HEK293T (cell line): Measurements from ENCODE around the gene ATG9A.
"Not testable (repeated sequence)": the region's sequence is repeated elsewhere in the genome, so short reads cannot be mapped to it uniquely, and the experiment has no call there.

ENCODE experiments used
- CTCF ChIA-PET: fragments of 350-600 bp; formaldehyde crosslinking; extraction: SDS; loops from one replicate; lab custom pipeline; 2021; ENCODE audit warnings: antibody characterized with exemption, inconsistent platforms; lab: Yijun Ruan, JAX
- POLR2A ChIA-PET: fragments of 350-600 bp; formaldehyde crosslinking; extraction: SDS; loops from one replicate; lab custom pipeline; 2020; ENCODE audit warnings: antibody characterized with exemption, inconsistent platforms; lab: Yijun Ruan, JAX
- DNase-seq: peaks from one replicate; pipeline ENCODE4 v3.0.0; 2012; ENCODE audit warnings: mixed read lengths; ENCODE audit errors: extremely low spot score
- ARNT ChIP-seq: fragments of 450-650 bp; IDR thresholded peaks from 2 replicates; pipeline ENCODE4 v1.6.1; 2017; ENCODE audit warnings: mild to moderate bottlenecking
- BHLHE40 ChIP-seq: fragments of 450-650 bp; IDR thresholded peaks from 2 replicates; pipeline ENCODE4 v1.6.1; 2016; ENCODE audit warnings: mild to moderate bottlenecking, moderate library complexity, borderline replicate concordance
- CTBP1 ChIP-seq: fragments of 450-650 bp; IDR thresholded peaks from 2 replicates; pipeline ENCODE4 v1.6.1; 2016; ENCODE audit warnings: borderline replicate concordance
- ELF4 ChIP-seq: fragments of 450-650 bp; IDR thresholded peaks from 2 replicates; pipeline ENCODE4 v1.6.1; 2017; ENCODE audit warnings: antibody characterized with exemption
- FOXA1 ChIP-seq: fragments of 450-650 bp; IDR thresholded peaks from 2 replicates; pipeline ENCODE4 v1.6.1; 2016; ENCODE audit warnings: mild to moderate bottlenecking
- FOXK2 ChIP-seq: fragments of 450-650 bp; IDR thresholded peaks from 2 replicates; pipeline ENCODE4 v1.6.1; 2016; ENCODE audit warnings: mild to moderate bottlenecking
- FOXM1 ChIP-seq: fragments of 450-650 bp; IDR thresholded peaks from 2 replicates; pipeline ENCODE4 v1.6.1; 2017; ENCODE audit warnings: mild to moderate bottlenecking, borderline replicate concordance
- HDGF ChIP-seq: fragments of 450-650 bp; IDR thresholded peaks from 2 replicates; pipeline ENCODE4 v1.6.1; 2017; ENCODE audit warnings: antibody characterized with exemption, borderline replicate concordance
- L3MBTL2 ChIP-seq: fragments of 450-650 bp; conservative IDR thresholded peaks from 2 replicates; pipeline ENCODE4 v1.6.1; 2016; ENCODE audit warnings: mild to moderate bottlenecking
- LEF1 ChIP-seq: fragments of 450-650 bp; IDR thresholded peaks from 2 replicates; pipeline ENCODE4 v1.6.1; 2017; ENCODE audit warnings: mild to moderate bottlenecking, borderline replicate concordance
- NFRKB ChIP-seq: fragments of 450-650 bp; IDR thresholded peaks from 2 replicates; pipeline ENCODE4 v1.6.1; 2016; ENCODE audit warnings: mild to moderate bottlenecking, moderate library complexity
- SP1 ChIP-seq: fragments of 450-650 bp; IDR thresholded peaks from 2 replicates; pipeline ENCODE4 v1.6.1; 2017
- SUZ12 ChIP-seq: fragments of 450-650 bp; IDR thresholded peaks from 2 replicates; pipeline ENCODE4 v1.6.1; 2016; ENCODE audit warnings: mild to moderate bottlenecking
- TARDBP ChIP-seq: fragments of 450-650 bp; IDR thresholded peaks from 2 replicates; pipeline ENCODE4 v1.6.1; 2016
- ZNF384 ChIP-seq: fragments of 450-650 bp; IDR thresholded peaks from 2 replicates; pipeline ENCODE4 v1.6.1; 2016
- TF ChIP-seq, protein P1 (sequence below): fragments of 450-650 bp; IDR thresholded peaks from 2 replicates; pipeline ENCODE4 v1.6.1; 2016

Gene ATG9A

DNA sequence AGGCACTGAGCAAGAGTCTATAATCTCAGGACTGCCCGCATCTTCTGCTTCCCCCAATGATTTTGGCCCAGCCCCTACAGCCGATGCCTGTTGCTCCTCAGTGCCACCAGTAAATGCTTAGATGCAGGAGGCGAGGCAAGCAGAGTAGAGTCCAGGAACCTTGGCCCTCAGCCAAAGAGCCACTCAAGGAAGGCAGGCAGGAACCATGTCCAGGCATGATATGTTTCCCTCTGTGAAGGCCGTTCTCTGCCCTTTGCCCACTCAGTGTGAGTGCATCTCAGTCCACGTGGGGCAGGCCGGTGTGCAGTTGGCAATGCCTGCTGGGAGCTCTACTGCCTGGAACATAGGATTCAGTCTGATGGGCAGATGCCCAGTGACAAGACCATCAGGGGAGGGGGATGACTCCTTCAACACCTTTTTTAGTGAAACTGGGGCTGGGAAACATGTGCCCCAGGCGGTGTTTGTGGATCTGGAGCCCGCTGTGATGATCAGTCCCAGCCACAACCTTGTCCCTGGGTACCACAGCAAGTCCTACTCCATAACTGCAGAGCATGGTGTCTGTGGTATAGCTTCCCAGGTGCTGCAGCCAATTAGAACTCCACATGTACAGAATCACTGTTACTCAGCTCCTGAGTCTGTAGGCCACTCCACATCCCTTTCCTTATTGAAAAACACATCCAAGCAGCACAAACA lies 40.1 kb upstream of the ATG9A start:
- no peak for TF ChIP-seq NFRKB
- TF ChIP-seq FOXA1, result no peak
- no peak for TF ChIP-seq BHLHE40
- TF ChIP-seq FOXM1, result no peak
- TF ChIP-seq ELF4, result no peak
- TF ChIP-seq SUZ12, result no peak
- no peak for TF ChIP-seq ZNF384
- TF ChIP-seq LEF1, result no peak
- TF ChIP-seq HDGF, result no peak
- no peak for TF ChIP-seq FOXK2
- no peak for TF ChIP-seq L3MBTL2
- no peak for TF ChIP-seq TARDBP
- no peak for TF ChIP-seq SP1
- ChIA-PET CTCF (interaction anchor here (0.7 kb wide), 1 partner anchor 160 kb away, joined by 4 read pairs; no protein-coding TSS in a partner anchor), POLR2A (interaction anchor here (1.0 kb wide), 1 partner anchor 20 kb away, joined by 3 read pairs; no protein-coding TSS in a partner anchor)
- no peak for DNase-seq

DNA sequence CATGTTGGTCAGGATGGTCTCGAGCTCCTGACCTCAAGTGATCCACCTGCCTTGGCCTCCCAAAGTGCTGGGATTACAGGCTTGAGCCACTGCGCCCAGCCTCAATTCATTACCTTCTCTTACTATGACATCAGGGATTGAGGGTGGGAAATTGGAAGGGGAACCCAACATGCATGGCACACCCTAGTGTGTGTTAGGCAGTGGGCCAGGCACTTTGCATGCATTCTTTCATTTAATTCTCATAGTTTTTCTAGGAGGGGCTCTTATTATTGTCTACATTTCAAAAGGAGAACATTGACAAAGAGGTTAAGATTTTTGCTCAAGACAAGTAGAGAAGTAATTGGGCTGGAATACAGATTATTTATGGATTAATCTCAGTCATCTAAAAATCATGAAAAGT lies 38.9 kb upstream of the ATG9A start:
- TF ChIP-seq SP1 (no peak), ZNF384 (no peak), FOXK2 (no peak), TARDBP (no peak), ARNT (no peak), BHLHE40 (no peak), LEF1 (no peak), ELF4 (no peak)
- POLR2A ChIA-PET, result no interaction called here
- CTCF ChIA-PET, result interaction anchor here (1.2 kb wide), 1 partner anchor 9 kb away, joined by 3 read pairs; no protein-coding TSS in a partner anchor
- no peak for DNase-seq

DNA sequence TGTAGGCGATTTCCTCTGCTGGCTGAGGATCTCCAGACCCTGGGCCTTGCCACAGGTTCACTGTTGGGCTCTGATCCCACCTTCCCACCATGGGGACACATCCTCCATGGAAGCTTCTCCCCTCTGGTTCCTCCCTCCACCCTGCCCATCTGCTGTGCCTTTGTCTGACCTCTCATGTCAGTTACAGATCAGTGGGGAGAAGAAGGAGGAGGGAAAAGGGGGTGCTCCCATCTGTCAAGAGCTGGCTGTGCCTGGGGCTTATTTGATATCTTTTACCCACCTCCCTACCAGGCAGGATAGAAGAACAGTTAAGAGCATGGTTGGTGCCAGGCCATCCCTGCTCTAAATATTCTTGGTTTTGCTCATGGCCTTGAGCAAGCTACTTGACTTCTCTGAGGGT lies 37.5 kb upstream of the ATG9A start:
- TF ChIP-seq HDGF (no peak), FOXK2 (no peak), SP1 (no peak), TARDBP (no peak), NFRKB (no peak), FOXA1 (no peak), ELF4 (no peak), ARNT (no peak), BHLHE40 (no peak), CTBP1 (no peak), ZNF384 (no peak), SUZ12 (no peak), L3MBTL2 (no peak), FOXM1 (no peak)
- TF ChIP-seq, protein P1, sequence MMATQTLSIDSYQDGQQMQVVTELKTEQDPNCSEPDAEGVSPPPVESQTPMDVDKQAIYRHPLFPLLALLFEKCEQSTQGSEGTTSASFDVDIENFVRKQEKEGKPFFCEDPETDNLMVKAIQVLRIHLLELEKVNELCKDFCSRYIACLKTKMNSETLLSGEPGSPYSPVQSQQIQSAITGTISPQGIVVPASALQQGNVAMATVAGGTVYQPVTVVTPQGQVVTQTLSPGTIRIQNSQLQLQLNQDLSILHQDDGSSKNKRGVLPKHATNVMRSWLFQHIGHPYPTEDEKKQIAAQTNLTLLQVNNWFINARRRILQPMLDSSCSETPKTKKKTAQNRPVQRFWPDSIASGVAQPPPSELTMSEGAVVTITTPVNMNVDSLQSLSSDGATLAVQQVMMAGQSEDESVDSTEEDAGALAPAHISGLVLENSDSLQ, result no peak
- DNase-seq, result no peak
- ChIA-PET CTCF (interaction anchor here (1.0 to 1.3 kb wide), 2 partner anchors 11 to 28 kb away, joined by 3 read pairs; no protein-coding TSS in a partner anchor), POLR2A (interaction anchor here (1.5 kb wide), 1 partner anchor 12 kb away, joined by 3 read pairs; the partner anchor contains the start of gene DNAJB2)

DNA sequence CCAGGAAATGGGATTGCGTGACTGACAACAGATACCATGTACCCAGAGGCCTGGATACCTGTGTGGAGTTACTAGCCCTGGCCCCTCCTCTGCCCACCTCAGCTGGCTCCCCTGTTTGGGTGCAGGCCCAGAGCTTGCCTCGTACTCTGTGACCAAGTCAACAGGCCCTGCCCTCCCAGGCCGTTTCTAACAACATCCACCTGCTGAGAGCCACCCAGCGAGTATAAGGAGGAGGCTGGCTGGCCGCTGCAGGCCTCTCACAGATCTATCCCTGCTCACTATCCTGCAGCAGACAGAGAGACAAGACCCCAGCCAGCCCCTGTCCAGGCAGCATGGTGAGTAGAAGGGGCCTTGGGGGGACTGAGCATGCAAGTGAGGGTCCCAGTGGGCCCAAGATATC lies 36.8 kb upstream of the ATG9A start:
- DNase-seq, result no peak
- CTCF ChIA-PET, result interaction anchor here (0.6 to 1.3 kb wide), 2 partner anchors 12 to 123 kb away, joined by 3 read pairs; no protein-coding TSS in a partner anchor
- TF ChIP-seq ARNT (no peak), L3MBTL2 (no peak), BHLHE40 (no peak), CTBP1 (no peak), HDGF (no peak), ZNF384 (no peak)
- TF ChIP-seq, protein P1, result no peak
- POLR2A ChIA-PET, result interaction anchor here (1.5 kb wide), 1 partner anchor 13 kb away, joined by 3 read pairs; the partner anchor contains the start of gene DNAJB2

DNA sequence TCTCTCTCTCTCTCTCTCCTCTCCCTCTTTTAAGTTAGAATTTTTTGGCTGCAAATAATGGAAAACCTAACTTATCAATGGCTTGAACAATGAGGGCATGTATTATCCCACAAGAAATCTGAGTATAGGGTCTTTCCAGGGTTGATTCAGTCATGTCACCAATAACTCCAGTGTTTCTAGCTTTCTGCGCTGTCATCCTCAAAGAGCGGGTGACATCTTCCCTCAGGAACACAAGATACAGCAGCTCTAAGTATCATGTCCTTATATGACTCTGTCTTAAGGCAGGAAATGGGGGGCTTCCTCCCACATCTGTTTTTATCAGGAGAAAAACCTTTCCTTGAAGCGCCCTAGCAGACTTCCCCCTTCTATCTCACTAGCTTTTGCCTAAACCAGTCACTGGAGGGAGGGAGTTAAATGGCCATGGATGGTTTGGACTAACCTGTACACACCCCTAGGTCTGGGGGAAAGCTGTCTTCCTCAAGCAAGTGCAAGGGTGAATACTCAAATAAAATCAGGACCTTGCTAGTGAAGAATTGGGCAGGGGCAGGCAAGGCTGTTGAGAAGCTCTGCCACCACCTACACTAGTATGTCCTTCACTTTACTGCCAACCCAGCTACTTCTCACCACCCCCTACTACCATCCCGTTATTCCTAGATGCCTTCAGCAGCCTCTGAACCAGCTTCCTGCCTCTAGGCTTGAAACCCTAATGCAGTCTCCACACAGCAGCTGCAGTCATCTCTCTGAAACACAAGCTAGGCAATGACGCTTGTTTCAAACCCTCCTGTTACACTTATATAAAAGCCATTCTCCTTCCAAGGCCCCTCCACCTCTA lies 31.8 kb upstream of the ATG9A start:
- ChIA-PET CTCF (interaction anchor here (0.6 to 1.0 kb wide), 2 partner anchors 8 to 34 kb away, joined by 3 read pairs; partner anchors contain the start of gene TUBA4B), POLR2A (interaction anchor here (0.6 to 2.1 kb wide), 4 partner anchors 10 to 286 kb away, joined by 3 to 8 read pairs (median 6); partner anchors contain the start of genes DNAJB2, GLB1L and STK16)
- DNase-seq, result no peak
- TF ChIP-seq NFRKB (no peak), ARNT (no peak), L3MBTL2 (no peak), LEF1 (no peak), BHLHE40 (no peak), SUZ12 (no peak), SP1 (no peak), FOXA1 (no peak), TARDBP (no peak), ZNF384 (no peak), CTBP1 (no peak), FOXK2 (no peak), ELF4 (no peak), HDGF (no peak), FOXM1 (no peak)
- TF ChIP-seq, protein P1, result no peak

DNA sequence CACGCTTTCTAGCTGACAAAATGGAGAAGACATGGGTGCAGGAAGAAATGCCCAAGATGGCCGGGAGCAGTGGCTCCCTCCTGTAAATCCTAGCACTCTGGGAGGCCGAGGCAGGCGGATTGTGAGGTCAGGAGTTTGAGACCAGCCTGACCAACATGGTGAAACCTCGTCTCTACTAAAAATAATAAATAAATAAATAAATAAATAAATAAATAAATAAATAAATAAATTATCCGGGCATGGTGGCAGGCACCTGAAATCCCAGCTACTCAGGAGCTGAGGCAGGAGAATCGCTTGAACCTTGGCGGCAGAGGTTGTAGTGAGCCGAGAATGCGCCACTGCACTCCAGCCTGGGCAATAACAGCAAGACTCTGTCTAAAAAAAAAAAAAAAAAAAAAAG lies 29.5 kb upstream of the ATG9A start:
- not testable (repeated sequence) for DNase-seq
- CTCF ChIA-PET, result interaction anchor here (0.7 to 1.7 kb wide), 2 partner anchors 16 to 36 kb away, joined by 3 to 8 read pairs; no protein-coding TSS in a partner anchor
- POLR2A ChIA-PET, result interaction anchor here (2.0 kb wide), 1 partner anchor 13 kb away, joined by 12 read pairs; the partner anchor contains the start of genes GLB1L and STK16
